Activated naive CD8-positive, alpha-beta T cell (primary cell): ENCODE data around the gene ANKRD36C.
"Not testable (repeated sequence)": the region's sequence is repeated elsewhere in the genome, so short reads cannot be mapped to it uniquely, and the experiment has no call there.

Experiments
- H3K27ac Mint-ChIP-seq: one replicate; pipeline ENCODE4 v1.8.0; 2021; ENCODE audit warnings: mixed read lengths
- H3K27me3 Mint-ChIP-seq: one replicate; pipeline ENCODE4 v1.8.0; 2021; ENCODE audit warnings: mixed read lengths
- H3K36me3 Mint-ChIP-seq: one replicate; pipeline ENCODE4 v1.8.0; 2021; ENCODE audit warnings: mixed read lengths
- H3K4me1 Mint-ChIP-seq: one replicate; pipeline ENCODE4 v1.8.0; 2021; ENCODE audit warnings: low read depth, mixed read lengths
- H3K4me3 Mint-ChIP-seq: one replicate; pipeline ENCODE4 v1.8.0; 2021; ENCODE audit warnings: mild to moderate bottlenecking, mixed read lengths
- H3K9me3 Mint-ChIP-seq: one replicate; pipeline ENCODE4 v1.8.0; 2021; ENCODE audit warnings: low read depth, mixed read lengths

ANKRD36C gene

GRCh38 chr2:95790180-95790579, 201.4 kb downstream of the ANKRD36C start:
- H3K4me3 Mint-ChIP-seq, H3K9me3 Mint-ChIP-seq, H3K27me3 Mint-ChIP-seq, H3K36me3 Mint-ChIP-seq, H3K4me1 Mint-ChIP-seq, H3K27ac Mint-ChIP-seq: not testable (repeated sequence)

GRCh38 chr2:95789385-95789784, 202.2 kb downstream of the ANKRD36C start:
- H3K9me3 Mint-ChIP-seq, H3K36me3 Mint-ChIP-seq, H3K4me1 Mint-ChIP-seq: not testable (repeated sequence)

DNA sequence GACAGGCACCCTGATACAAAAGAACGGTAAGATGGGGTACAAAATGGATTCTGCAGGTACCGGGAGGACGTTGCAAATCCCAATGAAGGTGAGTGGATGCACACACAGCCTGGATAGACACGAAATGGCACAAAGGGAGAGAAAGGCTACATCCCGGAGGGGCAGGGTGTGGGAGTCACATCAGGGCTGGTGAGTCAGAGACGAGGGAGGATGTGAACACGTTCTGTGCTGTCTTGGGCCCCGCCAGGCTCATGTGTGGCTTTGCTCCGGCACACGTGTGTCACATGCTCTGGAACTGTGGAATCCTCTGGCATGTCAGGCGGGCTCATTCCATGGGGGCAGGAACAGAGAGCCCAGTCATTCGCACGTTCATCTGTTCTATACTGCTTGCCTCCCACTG, 203.0 kb downstream of the ANKRD36C start:
- H3K9me3 Mint-ChIP-seq, H3K27me3 Mint-ChIP-seq, H3K4me3 Mint-ChIP-seq, H3K4me1 Mint-ChIP-seq, H3K36me3 Mint-ChIP-seq, H3K27ac Mint-ChIP-seq: not testable (repeated sequence)

More at GRCh38 chr2:95789385-95789784, 202.2 kb downstream of the ANKRD36C start:
- H3K4me3 Mint-ChIP-seq, H3K27me3 Mint-ChIP-seq, H3K27ac Mint-ChIP-seq: not testable (repeated sequence)
